Measurements from ENCODE around the gene MRGPRE.

- TF ChIP-seq, protein P1, sequence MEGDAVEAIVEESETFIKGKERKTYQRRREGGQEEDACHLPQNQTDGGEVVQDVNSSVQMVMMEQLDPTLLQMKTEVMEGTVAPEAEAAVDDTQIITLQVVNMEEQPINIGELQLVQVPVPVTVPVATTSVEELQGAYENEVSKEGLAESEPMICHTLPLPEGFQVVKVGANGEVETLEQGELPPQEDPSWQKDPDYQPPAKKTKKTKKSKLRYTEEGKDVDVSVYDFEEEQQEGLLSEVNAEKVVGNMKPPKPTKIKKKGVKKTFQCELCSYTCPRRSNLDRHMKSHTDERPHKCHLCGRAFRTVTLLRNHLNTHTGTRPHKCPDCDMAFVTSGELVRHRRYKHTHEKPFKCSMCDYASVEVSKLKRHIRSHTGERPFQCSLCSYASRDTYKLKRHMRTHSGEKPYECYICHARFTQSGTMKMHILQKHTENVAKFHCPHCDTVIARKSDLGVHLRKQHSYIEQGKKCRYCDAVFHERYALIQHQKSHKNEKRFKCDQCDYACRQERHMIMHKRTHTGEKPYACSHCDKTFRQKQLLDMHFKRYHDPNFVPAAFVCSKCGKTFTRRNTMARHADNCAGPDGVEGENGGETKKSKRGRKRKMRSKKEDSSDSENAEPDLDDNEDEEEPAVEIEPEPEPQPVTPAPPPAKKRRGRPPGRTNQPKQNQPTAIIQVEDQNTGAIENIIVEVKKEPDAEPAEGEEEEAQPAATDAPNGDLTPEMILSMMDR (IDR thresholded peaks at IDR 0.05) = no peak
- TF ChIP-seq POLR2A (IDR thresholded peaks at IDR 0.05) = no peak
Observed at GRCh38 chr11:3218483-3219280, 13.5 kb downstream of the MRGPRE start, which contains the start of gene MRGPRG.
